Activated naive CD4-positive, alpha-beta T cell treated with anti-CD3 and anti-CD28 coated beads, Interleukin-2, amount 50 U/mL, for 72 hours (primary cell): ENCODE results near the gene TMEM86B. TPM values are rescaled to one million over a fixed set of nuclear protein-coding genes. Genes with fewer than 3 reads are reported as not detected.

Source experiments
- ATAC-seq, 2 donors: fragments of 150-1000 bp; cut with Tn5 transposase; 2 replicates each; pipeline ENCODE4 v1.10.0; 2021; ENCODE audit warnings: mild to moderate bottlenecking in 2 of 2, moderate library complexity in 2 of 2
- DNase-seq, 2 donors: peaks; one replicate each; pipeline ENCODE4 v3.0.0; 2021 to 2022; ENCODE audit warnings: low spot score in 2 of 2
- H3K27ac Mint-ChIP-seq, 2 donors: one replicate each; pipeline ENCODE4 v1.8.0; 2022; ENCODE audit warnings: mild to moderate bottlenecking in 2 of 2, mixed read lengths in 2 of 2
- H3K36me3 Mint-ChIP-seq, 2 donors: one replicate each; pipeline ENCODE4 v1.8.0; 2022; ENCODE audit warnings: mixed read lengths in 2 of 2
- H3K9me3 Mint-ChIP-seq, 2 donors: one replicate each; pipeline ENCODE4 v1.8.0; 2022; ENCODE audit warnings: mixed read lengths in 2 of 2
- total RNA-seq, 2 donors: library from RNA; stranded (reverse); gene quantifications; one replicate each; pipeline ENCODE4 v1.2.3, GENCODE V29; 2022

The TMEM86B gene
- total RNA-seq, 2 donors from 2014 or later = 7.7 to 8.1 TPM

- DNase-seq (peak; percentile 75 to 90), ATAC-seq (peak; percentile 84 to 93)
- H3K27ac Mint-ChIP-seq = no peak overlapping the region
- no peaks in the 10 kb centered on the region for H3K36me3 Mint-ChIP-seq
- no peaks in the 10 kb centered on the region for H3K9me3 Mint-ChIP-seq
These were observed 49.6 kb downstream of the TMEM86B start for GRCh38 chr19:55178781-55179599.

Other genes with a start within 250 kb of the TMEM86B start
- gene GP6, start 190.5 kb downstream of the TMEM86B start, total RNA-seq = under 1 TPM in 1 of 2 donors, not detected in 1; 0.75 TPM
- gene RDH13, start 165.6 kb downstream of the TMEM86B start, total RNA-seq = 10 to 100 TPM; 15.9 to 16.0 TPM
- 1 to 10 TPM; 1.2 to 2.6 TPM for gene EPS8L1, start 152.9 kb downstream of the TMEM86B start, total RNA-seq
- gene PPP1R12C, start 111.1 kb downstream of the TMEM86B start, total RNA-seq = 10 to 100 TPM; 52.7 to 76.5 TPM
- 1 to 10 TPM in 1 of 2 donors, not detected in 1; 1.3 TPM for gene TNNT1, start 79.6 kb downstream of the TMEM86B start, total RNA-seq
- not detected for gene TNNI3, start 71.0 kb downstream of the TMEM86B start, total RNA-seq
- gene DNAAF3, start 62.1 kb downstream of the TMEM86B start, total RNA-seq = under 1 TPM; 0.55 to 0.95 TPM
- gene SYT5, start 48.5 kb downstream of the TMEM86B start, total RNA-seq = not detected
- gene PTPRH, start 19.3 kb downstream of the TMEM86B start, total RNA-seq = under 1 TPM in 1 of 2 donors, not detected in 1; 0.19 TPM
- 100 to 1,000 TPM; 160 to 225 TPM for gene PPP6R1, start 30.3 kb upstream of the TMEM86B start, total RNA-seq
- 10 to 100 TPM; 24.9 to 40.8 TPM for gene HSPBP1, start 51.3 kb upstream of the TMEM86B start, total RNA-seq
- gene BRSK1, start 55.2 kb upstream of the TMEM86B start, total RNA-seq = 1 to 10 TPM; 6.7 to 8.4 TPM
- gene TMEM150B, start 96.6 kb upstream of the TMEM86B start, total RNA-seq = not detected
- gene KMT5C, start 111.1 kb upstream of the TMEM86B start, total RNA-seq = 10 to 100 TPM; 30.7 to 56.2 TPM
- under 1 TPM; 0.39 to 0.95 TPM for gene COX6B2, start 126.0 kb upstream of the TMEM86B start, total RNA-seq
- not detected for gene GARIN5B, start 134.5 kb upstream of the TMEM86B start, total RNA-seq
- gene IL11, start 141.7 kb upstream of the TMEM86B start, total RNA-seq = under 1 TPM in 1 of 2 donors, not detected in 1; 0.32 TPM
- not detected for gene TMEM190, start 148.1 kb upstream of the TMEM86B start, total RNA-seq
- 1 to 10 TPM; 4.5 to 7.8 TPM for gene TMEM238, start 155.5 kb upstream of the TMEM86B start, total RNA-seq
- 1,000 to 10,000 TPM; 2,540 to 2,693 TPM for gene RPL28, start 157.2 kb upstream of the TMEM86B start, total RNA-seq
- gene UBE2S, start 179.0 kb upstream of the TMEM86B start, total RNA-seq = 100 to 1,000 TPM; 192 to 343 TPM
- not detected for gene SHISA7, start 214.5 kb upstream of the TMEM86B start, total RNA-seq
- 10 to 100 TPM; 22.1 to 41.5 TPM for gene ISOC2, start 232.9 kb upstream of the TMEM86B start, total RNA-seq
- not detected for gene C19orf85, start 236.0 kb upstream of the TMEM86B start, total RNA-seq
- gene ZNF628, start 247.9 kb upstream of the TMEM86B start, total RNA-seq = 10 to 100 TPM in 1 of 2 donors, 1 to 10 TPM in 1; 7.4 to 14.2 TPM